HepG2 (cell line): Measurements from ENCODE around the gene DNPH1. TPM values are rescaled to one million over a fixed set of nuclear protein-coding genes. Genes with fewer than 3 reads are reported as not detected.

Experiments used
- ATAC-seq: fragments of 200-7000 bp; cut with Tn5 transposase; 3 replicates; pipeline ENCODE4 v1.9.1; 2020; ENCODE audit warnings: mild to moderate bottlenecking, moderate library complexity
- BruUV-seq: library from RNA; stranded (reverse); fragments of 400-500 nt; replicated peaks from 2 replicates; lab custom pipeline; 2021; lab: Mats Ljungman, UMichigan
- CTCF ChIA-PET: fragments of 300-600 bp; formaldehyde crosslinking; extraction: SDS; loops from one replicate; lab custom pipeline; 2021; ENCODE audit warnings: low total read pairs, inconsistent platforms, low intra/inter-chr PET ratio; lab: Yijun Ruan, JAX
- POLR2A ChIA-PET: fragments of 350-600 bp; sonication (Branson Sonifier 250); formaldehyde crosslinking; loops from one replicate; lab custom pipeline; 2020; ENCODE audit warnings: antibody characterized with exemption, inconsistent platforms; lab: Yijun Ruan, JAX
- DNase-seq: peaks from one replicate; pipeline ENCODE4 v3.0.0-alpha.2; 2015; ENCODE audit warnings: low spot score
- FAIRE-seq: peaks from 3 replicates; lab custom pipeline; 2011; peaks lifted over from hg19 to GRCh38; lab: Jason Lieb, UNC
- H2AFZ ChIP-seq: one replicate; pipeline ENCODE4 v1.6.1; 2011; ENCODE audit warnings: low read length, inconsistent platforms
- H3K27ac ChIP-seq: fragments of 300-600 bp; 3 replicates; pipeline ENCODE4 v1.8.0; 2011; ENCODE audit warnings: mixed run types, mild to moderate bottlenecking, mixed read lengths, low read length, inconsistent platforms; ENCODE audit not compliant: insufficient read depth; ENCODE audit errors: extremely low read length
- H3K27me3 ChIP-seq, 2 experiments: fragments of 200-600 bp in 1 of 2; 2 replicates in 1 of 2; 3 replicates in 1 of 2; pipeline versions ENCODE4 v1.6.0 to v1.8.0; 2011; ENCODE audit warnings: low read length in 2 of 2, mild to moderate bottlenecking in 2 of 2, moderate library complexity in 2 of 2, inconsistent platforms in 1 of 2; ENCODE audit not compliant: insufficient read depth in 2 of 2, control insufficient read depth in 1 of 2
- H3K36me3 ChIP-seq, 2 experiments: fragments of 200-600 bp in 1 of 2; replicated peaks in 1 of 2; 2 replicates in 1 of 2; 3 replicates in 1 of 2; pipeline versions ENCODE4 v1.5.1 to v1.8.0; 2011; ENCODE audit warnings: low read length in 2 of 2, inconsistent platforms in 1 of 2; ENCODE audit not compliant: insufficient read depth in 2 of 2, control insufficient read depth in 1 of 2
- H3K4me1 ChIP-seq: 2 replicates; pipeline ENCODE4 v1.5.1; 2012; ENCODE audit warnings: low read length, inconsistent platforms; ENCODE audit not compliant: insufficient read depth
- H3K4me2 ChIP-seq: 2 replicates; pipeline ENCODE4 v1.6.0; 2011; ENCODE audit warnings: low read depth, low read length, inconsistent platforms
- H3K4me3 ChIP-seq, 3 experiments: fragments of 200-600 bp in 1 of 3; sonication (generic), shearing (Covaris generic) in 1 of 3; replicated peaks in 1 of 3; 2 replicates each; pipeline ENCODE4 v1.5.1; 2011 to 2016; ENCODE audit warnings: low read length in 3 of 3, inconsistent platforms in 2 of 3, low read depth in 2 of 3, mild to moderate bottlenecking in 2 of 3, control low read depth in 1 of 3, mixed read lengths in 1 of 3; ENCODE audit not compliant: insufficient read depth in 1 of 3
- H3K79me2 ChIP-seq: one replicate; pipeline ENCODE4 v1.6.1; 2011; ENCODE audit warnings: low read length, inconsistent platforms; ENCODE audit not compliant: insufficient read depth
- H3K9ac ChIP-seq: 2 replicates; pipeline ENCODE4 v1.6.0; 2011; ENCODE audit warnings: mild to moderate bottlenecking, low read depth, low read length, inconsistent platforms; ENCODE audit not compliant: insufficient read depth
- H3K9me3 ChIP-seq: 2 replicates; pipeline ENCODE4 v1.5.1; 2012; ENCODE audit warnings: mild to moderate bottlenecking, low read length
- H4K20me1 ChIP-seq: 2 replicates; pipeline ENCODE4 v1.6.0; 2011; ENCODE audit warnings: inconsistent platforms, mild to moderate bottlenecking, low read length, moderate library complexity; ENCODE audit not compliant: insufficient read depth
- ARNT ChIP-seq: fragments of 450-650 bp; IDR thresholded peaks from 2 replicates; pipeline ENCODE4 v1.6.1; 2017
- MED1 ChIP-seq: sonication (generic); formaldehyde crosslinking; IDR thresholded peaks from 2 replicates; pipeline ENCODE4 v1.4.0; 2020; ENCODE audit warnings: missing genetic modification reagents
- MTERF4 ChIP-seq: sonication (generic); formaldehyde crosslinking; IDR thresholded peaks from 2 replicates; pipeline ENCODE4 v1.8.0; 2023; ENCODE audit warnings: mild to moderate bottlenecking, missing genetic modification reagents
- PAXIP1 ChIP-seq: sonication (generic); formaldehyde crosslinking; conservative IDR thresholded peaks from 2 replicates; pipeline ENCODE4 v1.4.0; 2020; ENCODE audit warnings: mild to moderate bottlenecking, missing genetic modification reagents, moderate library complexity
- POLR2AphosphoS2 ChIP-seq: IDR thresholded peaks from 2 replicates; pipeline ENCODE4 v1.6.1; 2011; ENCODE audit warnings: low read depth, low read length, improper control_type of control experiment
- REST ChIP-seq, 2 experiments: IDR thresholded peaks; 2 replicates each; pipeline ENCODE4 v1.6.1; 2011 to 2012; ENCODE audit warnings: low read length in 2 of 2, borderline replicate concordance in 1 of 2, low read depth in 1 of 2, mild to moderate bottlenecking in 1 of 2, moderate library complexity in 1 of 2
- RORA ChIP-seq: sonication (generic); formaldehyde crosslinking; IDR thresholded peaks from 2 replicates; pipeline ENCODE4 v1.5.0; 2020; ENCODE audit warnings: mild to moderate bottlenecking, missing genetic modification reagents, moderate library complexity
- RXRB ChIP-seq: IDR thresholded peaks from 2 replicates; pipeline ENCODE4 v1.6.1; 2016; ENCODE audit warnings: borderline replicate concordance, missing genetic modification reagents, missing compliant biosample characterization
- SMAD1 ChIP-seq: sonication (generic); formaldehyde crosslinking; IDR thresholded peaks from 2 replicates; pipeline ENCODE4 v1.4.0; 2020; ENCODE audit warnings: missing genetic modification reagents, low read depth, mild to moderate bottlenecking, borderline replicate concordance
- SRSF1 ChIP-seq: fragments of 200-400 bp; formaldehyde crosslinking; optimal IDR thresholded peaks from 2 replicates; pipeline ENCODE3; 2017; ENCODE audit warnings: mild to moderate bottlenecking, low read depth, low read length, moderate library complexity
- TEAD2 ChIP-seq: sonication (generic); formaldehyde crosslinking; IDR thresholded peaks from 2 replicates; pipeline ENCODE4 v1.9.0; 2021; ENCODE audit warnings: missing genetic modification reagents
- ZFP37 ChIP-seq: sonication (generic); formaldehyde crosslinking; IDR thresholded peaks from 2 replicates; pipeline ENCODE4 v1.4.0; 2020; ENCODE audit warnings: missing genetic modification reagents, borderline replicate concordance
- ZNF224 ChIP-seq: sonication (generic); formaldehyde crosslinking; IDR thresholded peaks from 2 replicates; pipeline ENCODE4 v1.5.0; 2020; ENCODE audit warnings: mild to moderate bottlenecking, missing genetic modification reagents
- ZNF230 ChIP-seq: sonication (generic); formaldehyde crosslinking; IDR thresholded peaks from 2 replicates; pipeline ENCODE4 v1.4.0; 2020; ENCODE audit warnings: mild to moderate bottlenecking, missing genetic modification reagents
- ZNF547 ChIP-seq: sonication (generic); formaldehyde crosslinking; IDR thresholded peaks from 2 replicates; pipeline ENCODE4 v1.5.1; 2020; ENCODE audit warnings: mild to moderate bottlenecking, missing genetic modification reagents
- ZNF598 ChIP-seq: sonication (generic); formaldehyde crosslinking; IDR thresholded peaks from 2 replicates; pipeline ENCODE4 v1.5.1; 2020; ENCODE audit warnings: mild to moderate bottlenecking, missing genetic modification reagents, borderline replicate concordance
- WGBS: methylation state at CpG from one replicate; pipeline ENCODE4 v1.1.6; 2017; ENCODE audit warnings: low lambda C conversion rate; 5-methylcytosine and 5-hydroxymethylcytosine counted together
- in situ Hi-C: cut with HindIII; loops from 2 replicates; pipeline ENCODE4 v1.10.0; 2017; ENCODE audit warnings: low pct_unique_long_range_greater_than_20kb; ENCODE audit not compliant: extremely low pct_ligation_motif_present
- intact Hi-C: fragments of 100-400 bp; cut with micrococcal nuclease; formaldehyde crosslinking; loops from one replicate; pipeline ENCODE4 v1.10.0; 2022; ENCODE audit not compliant: unreplicated experiment
- polyA plus RNA-seq, 8 experiments: library from polyadenylated mRNA; depleted of rRNA in 3 of 8; stranded (reverse) in 7 of 8; unstranded in 1 of 8; fragments of >200 nt; fragmentation: Illumina TruSeq in 4 of 8; extraction: Trizol in 4 of 8; gene quantifications; 2 replicates each; pipeline versions ENCODE4 v1.2.1 to v1.2.3, GENCODE V29; 2011 to 2016; ENCODE audit warnings: low read depth in 4 of 8, missing spikeins in 1 of 8, mixed read lengths in 1 of 8; ENCODE audit not compliant: insufficient read depth in 1 of 8
- total RNA-seq, 5 experiments: library from RNA; depleted of rRNA; stranded (reverse); fragments of >200 nt; fragmentation: Illumina TruSeq; extraction: Trizol; gene quantifications; 2 replicates each; pipeline ENCODE4 v1.2.3, GENCODE V29; 2016; ENCODE audit warnings: low read depth in 1 of 5

Gene DNPH1
- total and polyA plus RNA-seq, 2 of the 13 experiments (the other 11 are each of a cell fraction or from before 2014, with no cell fraction given) = 56.5 to 75.1 TPM

GRCh38 chr6:43189776-43190304 lies 39.4 kb downstream of the DNPH1 start (continued):
- TF ChIP-seq ZNF224 (CRISPR knock-in tag) (no peak), SMAD1 (CRISPR knock-in tag) (no peak), RORA (CRISPR knock-in tag) (no peak), ZFP37 (CRISPR knock-in tag) (no peak)

GRCh38 chr6:43188426-43188825 lies 40.9 kb downstream of the DNPH1 start:
- in situ Hi-C loops = no loop called here
- Histone ChIP-seq H3K4me1 (peaks cover 8% of the 10 kb centered on the region), H4K20me1 (no peaks in the 10 kb centered on the region), H2AFZ (no peak overlapping the region), H3K27me3 (no peaks in the 10 kb centered on the region), H3K9me3 (no peaks in the 10 kb centered on the region), H3K9ac (no peak overlapping the region), H3K79me2 (no peaks in the 10 kb centered on the region), H3K4me3 (no peak overlapping the region), H3K4me2 (no peak overlapping the region), H3K27ac (no peak overlapping the region), H3K36me3 (peaks cover 6 to 7% of the 10 kb centered on the region in 2 experiments; a peak in 3 of 5 replicates)
- no peak for FAIRE-seq
- no TSS peak for BruUV-seq
- intact Hi-C loops = no loop called here
- no peak for ATAC-seq
- no peak for DNase-seq
- POLR2A ChIA-PET = no interaction called here
- 98% methylated on average over 10 of the region's 10 CpGs for WGBS
- CTCF ChIA-PET = no interaction called here
- TF ChIP-seq TEAD2 (no peak), PAXIP1 (CRISPR knock-in tag) (no peak), ZNF230 (CRISPR knock-in tag) (no peak), MTERF4 (CRISPR knock-in tag) (no peak), ZNF547 (CRISPR knock-in tag) (no peak), ZNF598 (CRISPR knock-in tag) (no peak), ARNT (no peak), MED1 (CRISPR knock-in tag) (no peak), RXRB (no peak), SRSF1 (no peak), POLR2AphosphoS2 (no peak), REST (IDR thresholded peaks at IDR 0.05; ENCODE audit: borderline replicate concordance in 1 of 2, low read depth in 1 of 2, low read length in 2 of 2) (no peak)
